NB4 (cell line): Measurements from ENCODE around the gene CDC23.

ENCODE experiments used
- MYC ChIP-seq: IDR thresholded peaks from 2 replicates; pipeline ENCODE4 v1.6.1; 2011; ENCODE audit warnings: low read depth, low read length
- POLR2A ChIP-seq: IDR thresholded peaks from 2 replicates; pipeline ENCODE4 v1.6.1; 2011; ENCODE audit warnings: mild to moderate bottlenecking; ENCODE audit not compliant: insufficient read length; ENCODE audit errors: extremely low read depth
- TF ChIP-seq, protein P1 (sequence below): IDR thresholded peaks from one replicate; pipeline ENCODE4 v1.5.1; 2012; ENCODE audit warnings: low read depth, low read length

DNA sequence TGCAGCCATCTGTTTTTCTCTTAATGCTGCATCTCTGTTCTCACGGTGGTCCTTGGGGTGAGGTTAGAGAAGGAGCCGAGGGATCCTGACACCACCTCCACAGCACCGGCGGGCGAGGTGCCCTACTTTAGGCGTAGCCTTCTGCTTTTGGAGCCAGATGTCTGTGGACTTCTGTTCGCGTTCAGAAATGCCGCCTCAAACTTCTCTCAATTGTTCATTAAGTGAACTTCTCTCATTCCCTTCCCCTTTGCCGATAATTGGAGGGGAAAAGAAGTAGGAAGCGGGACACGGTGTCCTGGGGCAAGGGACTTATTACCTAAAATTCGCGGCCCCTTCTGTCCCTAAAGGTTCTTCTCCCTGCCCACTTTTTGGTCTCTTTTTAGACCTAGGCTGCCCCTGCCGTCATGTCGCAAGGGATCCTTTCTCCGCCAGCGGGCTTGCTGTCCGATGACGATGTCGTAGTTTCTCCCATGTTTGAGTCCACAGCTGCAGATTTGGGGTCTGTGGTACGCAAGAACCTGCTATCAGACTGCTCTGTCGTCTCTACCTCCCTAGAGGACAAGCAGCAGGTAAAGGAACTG lies 33.8 kb downstream of the CDC23 start:
- TF ChIP-seq POLR2A: no peak
- TF ChIP-seq, protein P1, sequence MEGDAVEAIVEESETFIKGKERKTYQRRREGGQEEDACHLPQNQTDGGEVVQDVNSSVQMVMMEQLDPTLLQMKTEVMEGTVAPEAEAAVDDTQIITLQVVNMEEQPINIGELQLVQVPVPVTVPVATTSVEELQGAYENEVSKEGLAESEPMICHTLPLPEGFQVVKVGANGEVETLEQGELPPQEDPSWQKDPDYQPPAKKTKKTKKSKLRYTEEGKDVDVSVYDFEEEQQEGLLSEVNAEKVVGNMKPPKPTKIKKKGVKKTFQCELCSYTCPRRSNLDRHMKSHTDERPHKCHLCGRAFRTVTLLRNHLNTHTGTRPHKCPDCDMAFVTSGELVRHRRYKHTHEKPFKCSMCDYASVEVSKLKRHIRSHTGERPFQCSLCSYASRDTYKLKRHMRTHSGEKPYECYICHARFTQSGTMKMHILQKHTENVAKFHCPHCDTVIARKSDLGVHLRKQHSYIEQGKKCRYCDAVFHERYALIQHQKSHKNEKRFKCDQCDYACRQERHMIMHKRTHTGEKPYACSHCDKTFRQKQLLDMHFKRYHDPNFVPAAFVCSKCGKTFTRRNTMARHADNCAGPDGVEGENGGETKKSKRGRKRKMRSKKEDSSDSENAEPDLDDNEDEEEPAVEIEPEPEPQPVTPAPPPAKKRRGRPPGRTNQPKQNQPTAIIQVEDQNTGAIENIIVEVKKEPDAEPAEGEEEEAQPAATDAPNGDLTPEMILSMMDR: no peak
- no peak for TF ChIP-seq MYC
